ENCODE results near the gene ATMIN.

Gene ATMIN

GRCh38 chr16:81088836-81089235, 53.2 kb downstream of the ATMIN start:
- Histone ChIP-seq H3K9ac (no peak overlapping the region), H3K9me3 (replicated peaks in 1 of 11) (no peaks in the 10 kb centered on the region), H3K4me2 (no peak overlapping the region), H3K4me3 (no peak overlapping the region), H4K20me1 (peaks cover 0 to 22% (median 0%) of the 10 kb centered on the region in 11 experiments; a peak in 4 of 22 replicates), H3K36me3 (peaks cover 0 to 70% (median 38%) of the 10 kb centered on the region in 11 experiments; a peak in 17 of 22 replicates), H3K27me3 (no peaks in the 10 kb centered on the region), H3K27ac (no peak overlapping the region), H3K4me1 (peaks cover 0 to 6% (median 3%) of the 10 kb centered on the region in 10 experiments; a peak in 13 of 20 replicates)
- TF ChIP-seq Cebpa-rat (IDR thresholded peaks at IDR 0.05): no peak

DNA sequence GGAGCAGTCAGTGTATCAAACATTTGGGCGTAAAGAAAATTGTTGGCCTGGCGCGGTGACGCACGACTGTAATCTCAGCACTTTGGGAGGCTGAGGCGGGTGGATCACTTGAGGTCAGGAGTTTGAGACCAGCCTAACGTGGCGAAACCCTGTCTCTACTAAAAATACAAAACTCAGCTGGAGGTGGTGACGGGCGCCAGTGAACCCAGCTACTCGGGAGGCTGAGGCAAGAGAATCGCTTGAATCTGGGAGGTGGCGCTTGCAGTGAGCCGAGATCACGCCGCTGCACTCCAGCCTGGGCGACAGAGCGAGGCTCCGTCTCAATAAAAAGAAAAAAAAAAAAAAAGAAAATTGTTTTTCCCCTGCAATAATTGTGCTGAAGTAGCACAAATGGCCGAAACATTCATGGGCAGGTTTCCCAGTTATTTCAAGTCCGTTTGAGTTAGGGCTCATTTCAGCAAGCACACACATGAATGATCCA, 59.2 kb downstream of the ATMIN start:
- Histone ChIP-seq H3K9me3 (replicated peaks in 1 of 11) (no peaks in the 10 kb centered on the region), H3K9ac (peak overlapping the region in 5 of 11 experiments; percentile 8 to 90 (median 88); a peak in 5 of 22 replicates), H3K27ac (no peak overlapping the region), H3K27me3 (no peaks in the 10 kb centered on the region), H3K36me3 (peaks cover 0 to 25% (median 13%) of the 10 kb centered on the region in 11 experiments; a peak in 14 of 22 replicates), H3K4me1 (peaks cover 13 to 31% (median 24%) of the 10 kb centered on the region in 10 experiments; a peak in 19 of 20 replicates), H3K4me3 (peak overlapping the region in 8 of 10 experiments; percentile 75 to 90 (median 86); a peak in 15 of 20 replicates), H3K4me2 (peak overlapping the region; percentile 81 to 98 (median 93); a peak in 21 of 22 replicates), H4K20me1 (peaks cover 0 to 16% (median 0%) of the 10 kb centered on the region in 11 experiments; a peak in 3 of 22 replicates)
- no peak for TF ChIP-seq Cebpa-rat (IDR thresholded peaks at IDR 0.05)

GRCh38 chr16:81095653-81095952, 60.0 kb downstream of the ATMIN start:
- Histone ChIP-seq H3K4me3 (peak overlapping the region; percentile 75 to 90 (median 86)), H3K4me1 (peaks cover 13 to 31% (median 24%) of the 10 kb centered on the region in 10 experiments; a peak in 19 of 20 replicates), H3K4me2 (peak overlapping the region; percentile 81 to 98 (median 93)), H3K27ac (peak overlapping the region in 10 of 11 experiments; percentile 6 to 85 (median 80); a peak in 19 of 22 replicates), H3K9ac (peak overlapping the region; percentile 77 to 90 (median 82)), H3K36me3 (peaks cover 0 to 17% (median 7%) of the 10 kb centered on the region in 11 experiments; a peak in 10 of 22 replicates), H3K9me3 (replicated peaks in 1 of 11) (no peaks in the 10 kb centered on the region), H4K20me1 (peaks cover 0 to 9% (median 0%) of the 10 kb centered on the region in 11 experiments; a peak in 2 of 22 replicates), H3K27me3 (no peaks in the 10 kb centered on the region)
- TF ChIP-seq Cebpa-rat (IDR thresholded peaks at IDR 0.05): no peak

DNA sequence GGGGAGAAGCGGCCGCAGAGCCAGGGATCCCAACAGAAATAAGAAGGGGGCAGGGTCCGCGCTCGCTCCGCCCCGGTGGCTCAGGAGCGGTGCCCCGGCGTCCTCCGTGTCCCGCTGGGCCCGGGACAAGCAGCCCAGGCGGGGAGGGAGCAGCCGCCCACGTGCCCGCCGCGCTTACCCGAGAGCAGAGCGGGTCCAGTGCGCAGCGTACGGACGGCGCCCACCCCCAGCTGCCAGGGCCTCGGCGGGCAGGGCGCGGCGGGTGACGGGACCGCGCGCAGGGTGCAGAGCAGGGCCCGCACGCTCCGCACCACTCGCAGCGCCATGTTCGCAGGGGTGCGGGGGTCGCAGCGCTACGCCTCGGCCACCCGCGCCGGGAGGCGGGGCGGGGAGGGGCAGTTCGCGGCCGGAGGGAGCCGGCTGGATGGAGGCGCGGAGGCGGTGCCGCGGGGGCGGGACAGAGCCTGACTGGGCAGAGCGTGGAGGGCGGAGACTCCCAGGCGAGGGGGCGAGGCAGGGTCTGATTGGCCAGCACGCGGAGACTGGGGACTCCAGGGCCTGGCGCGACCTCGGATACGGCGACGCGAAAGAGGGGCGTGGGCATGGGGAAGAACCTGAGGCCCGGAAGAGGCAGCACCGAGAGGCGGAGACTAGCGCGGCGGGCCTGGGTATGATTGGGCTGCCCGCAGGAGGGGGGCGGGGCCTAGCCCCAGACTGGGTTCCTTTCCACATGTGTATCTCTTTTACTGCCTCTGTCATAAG, 60.5 kb downstream of the ATMIN start, which contains the start of gene GCSH:
Gene GCSH, minus strand, starts transcription at position 443 of the 762 bp plus-strand sequence. Its CDS starts 117 bp downstream, at position 326.
- peak within 1 kb of the TSS; percentile 81 to 98 (median 93) for H3K4me2 ChIP-seq
- peaks cover 0 to 16% (median 5%) of the 10 kb centered on the region in 11 experiments; a peak in 7 of 22 replicates for H3K36me3 ChIP-seq
- peak within 1 kb of the TSS; percentile 77 to 90 (median 82) for H3K9ac ChIP-seq
- H4K20me1 ChIP-seq: peaks cover 0 to 9% (median 0%) of the 10 kb centered on the region in 11 experiments; a peak in 2 of 22 replicates
- peaks cover 13 to 31% (median 24%) of the 10 kb centered on the region in 10 experiments; a peak in 19 of 20 replicates for H3K4me1 ChIP-seq
- no peaks in the 10 kb centered on the region for H3K27me3 ChIP-seq
- H3K4me3 ChIP-seq: peak within 1 kb of the TSS; percentile 75 to 90 (median 86)
- peak within 1 kb of the TSS in 10 of 11 experiments; percentile 6 to 85 (median 80); a peak in 20 of 22 replicates for H3K27ac ChIP-seq
- TF ChIP-seq Cebpa-rat (IDR thresholded peaks at IDR 0.05): no peak
- H3K9me3 ChIP-seq (replicated peaks in 1 of 11): no peaks in the 10 kb centered on the region

DNA sequence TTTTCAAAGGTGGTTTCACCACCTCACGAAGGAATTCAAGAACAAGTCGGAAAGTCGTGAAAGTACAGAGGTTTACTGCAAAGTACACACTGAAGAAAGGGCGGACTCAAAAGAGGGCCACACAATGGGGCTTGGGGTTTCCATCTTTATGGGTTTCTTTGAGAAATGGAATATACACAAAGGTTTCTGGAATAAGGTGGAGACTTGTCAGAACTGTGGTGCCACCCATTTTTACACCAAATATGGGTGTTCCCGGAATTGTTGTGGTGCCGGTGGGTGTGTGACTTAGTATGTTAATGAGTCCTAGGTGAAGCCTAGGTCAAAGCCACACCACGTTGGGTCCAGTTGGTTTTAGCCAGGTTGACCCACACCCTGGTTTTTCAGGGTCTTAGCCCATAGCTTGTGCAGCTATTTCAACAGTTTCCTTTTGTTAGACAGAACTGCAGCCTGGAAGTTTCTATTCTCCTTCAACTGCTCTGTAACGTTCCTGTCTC, 61.1 kb downstream of the ATMIN start:
- 0 out of 22 replicates have a peak overlapping the region, but pooled peaks of 2 of the 11 experiments have one; percentile 5 to 20 for H3K27ac ChIP-seq
- H3K9ac ChIP-seq: no peak overlapping the region
- peaks cover 13 to 31% (median 24%) of the 10 kb centered on the region in 10 experiments; a peak in 19 of 20 replicates for H3K4me1 ChIP-seq
- peaks cover 0 to 13% (median 0%) of the 10 kb centered on the region in 11 experiments; a peak in 5 of 22 replicates for H3K36me3 ChIP-seq
- TF ChIP-seq Cebpa-rat (IDR thresholded peaks at IDR 0.05): no peak
- no peaks in the 10 kb centered on the region for H3K9me3 ChIP-seq (replicated peaks in 1 of 11)
- H3K4me2 ChIP-seq: peak overlapping the region; percentile 33 to 65 (median 49); a peak in 20 of 22 replicates
- no peaks in the 10 kb centered on the region for H3K27me3 ChIP-seq
- H4K20me1 ChIP-seq: peaks cover 0 to 9% (median 0%) of the 10 kb centered on the region in 11 experiments; a peak in 2 of 22 replicates
- peak overlapping the region in 9 of 10 experiments; percentile 31 to 90 (median 82); a peak in 12 of 20 replicates for H3K4me3 ChIP-seq

All from BLaER1 treated with 17β-estradiol and CSF1 and Interleukin-3, amounts not matched to agents 10 nM and 100 nM (cell line).